Gastroesophageal sphincter (tissue), 3 donors: Measurements from ENCODE around the gene CFAP61.

Experiments used
- EP300 ChIP-seq: sonication (generic); formaldehyde crosslinking; IDR thresholded peaks from one replicate; pipeline ENCODE4 v1.6.1; 2017; ENCODE audit warnings: antibody characterized with exemption, mild to moderate bottlenecking
- POLR2AphosphoS5 ChIP-seq: sonication (generic); formaldehyde crosslinking; IDR thresholded peaks from one replicate; pipeline ENCODE4 v1.6.1; 2017; ENCODE audit warnings: antibody characterized with exemption
- TF ChIP-seq, protein P1 (sequence below), 4 experiments: fragments of 200-600 bp in 2 of 4; fragments of 450-650 bp in 2 of 4; sonication (generic) in 1 of 4; IDR thresholded peaks; one replicate each; pipeline ENCODE4 v1.5.1; 2017 to 2019; ENCODE audit warnings: antibody characterized with exemption in 4 of 4, mild to moderate bottlenecking in 2 of 4, moderate library complexity in 2 of 4

DNA sequence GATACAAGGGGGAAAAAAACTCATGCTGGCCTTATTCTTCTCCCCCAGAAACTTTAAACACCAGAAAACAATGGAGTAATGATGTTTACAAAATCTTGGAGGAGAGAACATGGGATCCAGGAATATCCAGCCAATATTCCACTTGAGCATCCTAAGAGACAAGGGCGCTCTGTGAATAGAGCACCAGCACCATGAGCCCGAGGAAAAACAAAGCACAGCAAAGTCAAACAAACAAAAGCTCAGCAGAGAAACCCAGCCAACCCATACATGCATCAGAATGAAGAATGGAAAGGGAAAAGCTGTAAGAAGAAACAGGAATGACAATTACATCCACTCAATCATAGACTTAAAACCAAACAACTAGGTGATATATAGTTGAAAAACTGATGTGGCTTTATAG is 39.8 kb upstream of the CFAP61 start:
- TF ChIP-seq, protein P1, sequence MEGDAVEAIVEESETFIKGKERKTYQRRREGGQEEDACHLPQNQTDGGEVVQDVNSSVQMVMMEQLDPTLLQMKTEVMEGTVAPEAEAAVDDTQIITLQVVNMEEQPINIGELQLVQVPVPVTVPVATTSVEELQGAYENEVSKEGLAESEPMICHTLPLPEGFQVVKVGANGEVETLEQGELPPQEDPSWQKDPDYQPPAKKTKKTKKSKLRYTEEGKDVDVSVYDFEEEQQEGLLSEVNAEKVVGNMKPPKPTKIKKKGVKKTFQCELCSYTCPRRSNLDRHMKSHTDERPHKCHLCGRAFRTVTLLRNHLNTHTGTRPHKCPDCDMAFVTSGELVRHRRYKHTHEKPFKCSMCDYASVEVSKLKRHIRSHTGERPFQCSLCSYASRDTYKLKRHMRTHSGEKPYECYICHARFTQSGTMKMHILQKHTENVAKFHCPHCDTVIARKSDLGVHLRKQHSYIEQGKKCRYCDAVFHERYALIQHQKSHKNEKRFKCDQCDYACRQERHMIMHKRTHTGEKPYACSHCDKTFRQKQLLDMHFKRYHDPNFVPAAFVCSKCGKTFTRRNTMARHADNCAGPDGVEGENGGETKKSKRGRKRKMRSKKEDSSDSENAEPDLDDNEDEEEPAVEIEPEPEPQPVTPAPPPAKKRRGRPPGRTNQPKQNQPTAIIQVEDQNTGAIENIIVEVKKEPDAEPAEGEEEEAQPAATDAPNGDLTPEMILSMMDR (IDR thresholded peaks at IDR 0.05) = no peak
- TF ChIP-seq POLR2AphosphoS5 (no peak), EP300 (no peak)
